Glomerular visceral epithelial cell (primary cell): ENCODE results near the gene POU5F2.
A peak's percentile ranks its signal among the peaks of the same experiment; 100 is the strongest.

Experiments used
- DNase-seq: peaks from one replicate; pipeline ENCODE4 v3.0.0-alpha.2; 2016; ENCODE audit errors: extremely low spot score

The POU5F2 gene

GRCh38 chr5:93741136-93741811 lies at the start of gene POU5F2:
Gene POU5F2 (minus strand): TSS chr5:93741600. CDS start chr5:93741563, 37 bp downstream.
- DNase-seq = no peak

GRCh38 chr5:93790401-93790800 lies 49.0 kb upstream of the POU5F2 start:
- no peak for DNase-seq

- DNase-seq = peak; percentile 47
Measured at GRCh38 chr5:93789173-93790067, 48.0 kb upstream of the POU5F2 start.

GRCh38 chr5:93787598-93787997 lies 46.2 kb upstream of the POU5F2 start:
- no peak for DNase-seq

- no peak for DNase-seq
Measured at GRCh38 chr5:93785475-93785874, 44.1 kb upstream of the POU5F2 start.

GRCh38 chr5:93782978-93783377 lies 41.6 kb upstream of the POU5F2 start:
- no peak for DNase-seq

- no peak for DNase-seq
Measured at GRCh38 chr5:93777620-93778019, 36.2 kb upstream of the POU5F2 start.

GRCh38 chr5:93756372-93756771 lies 15.0 kb upstream of the POU5F2 start:
- DNase-seq = no peak

- no peak for DNase-seq
Measured at GRCh38 chr5:93755716-93756115, 14.3 kb upstream of the POU5F2 start.

GRCh38 chr5:93748875-93749397 lies 7.5 kb upstream of the POU5F2 start:
- DNase-seq = no peak

- peak; percentile 9 for DNase-seq
Measured at GRCh38 chr5:93746406-93747056, 5.1 kb upstream of the POU5F2 start.

GRCh38 chr5:93736284-93736683 lies 5.1 kb downstream of the POU5F2 start:
- no peak for DNase-seq

GRCh38 chr5:93735378-93735777 lies 6.0 kb downstream of the POU5F2 start:
- no peak for DNase-seq

GRCh38 chr5:93731987-93732386 lies 9.4 kb downstream of the POU5F2 start:
- DNase-seq = no peak

- DNase-seq = no peak
Measured at GRCh38 chr5:93726595-93726994, 14.8 kb downstream of the POU5F2 start.

- DNase-seq = no peak
Measured at GRCh38 chr5:93724791-93725190, 16.6 kb downstream of the POU5F2 start.

GRCh38 chr5:93723681-93724080 lies 17.7 kb downstream of the POU5F2 start:
- DNase-seq = no peak

GRCh38 chr5:93723005-93723404 lies 18.4 kb downstream of the POU5F2 start:
- DNase-seq = peak; percentile 14

GRCh38 chr5:93722588-93722987 lies 18.8 kb downstream of the POU5F2 start:
- no peak for DNase-seq

- no peak for DNase-seq
Measured at GRCh38 chr5:93721511-93721910, 19.9 kb downstream of the POU5F2 start.

GRCh38 chr5:93721071-93721470 lies 20.3 kb downstream of the POU5F2 start:
- no peak for DNase-seq

- DNase-seq = peak; percentile 80
Measured at GRCh38 chr5:93717162-93717561, 24.2 kb downstream of the POU5F2 start.
